ENCODE results near the gene PPP1R14C. TPM values are rescaled to one million over a fixed set of nuclear protein-coding genes. Genes with fewer than 3 reads are reported as not detected.

Gene PPP1R14C
- total and polyA plus RNA-seq, 2 donors (not counting 3 experiments of a cell fraction or from before 2014, with no cell fraction given): not detected

DNA sequence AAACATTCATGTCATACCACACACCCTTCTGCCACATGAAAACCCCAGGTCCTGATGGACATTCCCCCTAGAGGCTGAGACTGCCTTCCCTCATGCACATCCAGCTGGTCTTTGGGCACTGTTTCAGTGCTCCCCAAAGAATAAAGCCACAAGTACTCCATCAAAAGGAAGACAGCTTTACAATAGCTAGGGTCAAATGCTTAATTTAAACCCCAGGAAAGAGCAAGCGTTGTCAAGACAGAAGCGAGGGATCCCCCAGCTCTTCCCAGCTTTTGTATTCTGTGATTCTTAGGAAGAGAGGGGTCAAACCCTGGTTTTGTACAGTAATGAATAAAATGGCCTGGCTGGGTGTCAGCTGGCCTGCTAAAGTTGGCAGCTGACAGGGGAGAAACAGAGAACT, 143.6 kb downstream of the PPP1R14C start:
- DNase-seq (ENCODE audit: low read depth, low spot score) (no peak), FAIRE-seq (no peak)
- dilution Hi-C loops (cut with MboI; ENCODE audit: extremely low pct_ligation_motif_present, low sequenced_read_pairs): no loop called here
- Histone ChIP-seq H3K27me3 (ENCODE audit: control insufficient read depth in 2 of 2, insufficient read depth in 2 of 2, low read length in 2 of 2) (peaks cover 11 to 31% of the 10 kb centered on the region in 2 experiments), H3K36me3 (ENCODE audit: control insufficient read depth in 2 of 2, extremely low read depth in 1 of 2, insufficient read depth in 2 of 2, low read length in 2 of 2) (no peaks in the 10 kb centered on the region), H3K79me2 (ENCODE audit: control insufficient read depth, insufficient read depth, low read length) (no peaks in the 10 kb centered on the region), H3K9me3 (replicated peaks; ENCODE audit: control insufficient read depth, insufficient read depth, low read length) (no peaks in the 10 kb centered on the region), H3K4me2 (ENCODE audit: insufficient read depth, low read length) (no peak overlapping the region), H3K4me1 (ENCODE audit: control insufficient read depth, extremely low read depth, insufficient read depth, low read length) (no peaks in the 10 kb centered on the region), H3K4me3 (replicated peaks in 1 of 3; ENCODE audit: insufficient read depth in 1 of 3, low read depth in 1 of 3, low read length in 3 of 3) (no peak overlapping the region), H2AFZ (ENCODE audit: low read depth, low read length) (no peak overlapping the region), H3K9me1 (replicated peaks; ENCODE audit: control insufficient read depth, extremely low read depth, insufficient read depth, low read length) (no peaks in the 10 kb centered on the region), H4K20me1 (replicated peaks; ENCODE audit: control insufficient read depth, extremely low read depth, insufficient read depth, low read length) (no peaks in the 10 kb centered on the region), H3K9ac (replicated peaks; ENCODE audit: extremely low read depth, insufficient read depth, low read length) (no peak overlapping the region), H3K27ac (ENCODE audit: insufficient read depth, low read depth, low read length) (no peak overlapping the region)
- TF ChIP-seq, protein P1, sequence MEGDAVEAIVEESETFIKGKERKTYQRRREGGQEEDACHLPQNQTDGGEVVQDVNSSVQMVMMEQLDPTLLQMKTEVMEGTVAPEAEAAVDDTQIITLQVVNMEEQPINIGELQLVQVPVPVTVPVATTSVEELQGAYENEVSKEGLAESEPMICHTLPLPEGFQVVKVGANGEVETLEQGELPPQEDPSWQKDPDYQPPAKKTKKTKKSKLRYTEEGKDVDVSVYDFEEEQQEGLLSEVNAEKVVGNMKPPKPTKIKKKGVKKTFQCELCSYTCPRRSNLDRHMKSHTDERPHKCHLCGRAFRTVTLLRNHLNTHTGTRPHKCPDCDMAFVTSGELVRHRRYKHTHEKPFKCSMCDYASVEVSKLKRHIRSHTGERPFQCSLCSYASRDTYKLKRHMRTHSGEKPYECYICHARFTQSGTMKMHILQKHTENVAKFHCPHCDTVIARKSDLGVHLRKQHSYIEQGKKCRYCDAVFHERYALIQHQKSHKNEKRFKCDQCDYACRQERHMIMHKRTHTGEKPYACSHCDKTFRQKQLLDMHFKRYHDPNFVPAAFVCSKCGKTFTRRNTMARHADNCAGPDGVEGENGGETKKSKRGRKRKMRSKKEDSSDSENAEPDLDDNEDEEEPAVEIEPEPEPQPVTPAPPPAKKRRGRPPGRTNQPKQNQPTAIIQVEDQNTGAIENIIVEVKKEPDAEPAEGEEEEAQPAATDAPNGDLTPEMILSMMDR (IDR thresholded peaks at IDR 0.05; ENCODE audit: extremely low read depth in 1 of 2, insufficient read depth in 1 of 2, low read depth in 1 of 2, low read length in 2 of 2): no peak
- TF ChIP-seq, protein P2, sequence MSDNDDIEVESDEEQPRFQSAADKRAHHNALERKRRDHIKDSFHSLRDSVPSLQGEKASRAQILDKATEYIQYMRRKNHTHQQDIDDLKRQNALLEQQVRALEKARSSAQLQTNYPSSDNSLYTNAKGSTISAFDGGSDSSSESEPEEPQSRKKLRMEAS (IDR thresholded peaks at IDR 0.05; ENCODE audit: insufficient read depth, insufficient read length): no peak
- intact Hi-C loops (cut with micrococcal nuclease): no loop called here
- BruUV-seq (replicated peaks): no TSS peak
- ChIA-PET POLR2A (no interaction called here), CTCF (interaction anchor here (0.7 kb wide), 1 partner anchor 48 kb away, joined by 3 read pairs; no protein-coding TSS in a partner anchor)

DNA sequence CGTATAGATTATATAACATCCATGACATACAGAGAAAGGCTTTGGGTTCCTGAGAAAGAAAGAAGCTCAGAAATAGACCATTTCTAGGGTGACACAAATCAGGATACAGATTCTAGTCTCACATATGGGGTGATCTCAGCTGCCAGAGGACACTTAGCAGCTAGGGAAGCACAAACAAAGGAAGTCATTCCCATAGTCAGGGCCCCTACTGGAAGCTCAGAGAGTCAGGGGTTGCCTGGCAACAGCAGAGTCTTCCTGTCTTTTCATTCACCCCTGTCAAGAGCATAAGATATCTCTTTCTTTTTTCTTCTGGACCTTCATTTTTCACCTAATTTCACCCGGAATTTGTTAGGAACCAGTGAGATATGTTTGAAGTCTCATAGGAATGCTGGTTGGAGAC, 144.1 kb downstream of the PPP1R14C start:
- H3K27ac ChIP-seq (ENCODE audit: insufficient read depth, low read depth, low read length): no peak overlapping the region
- TF ChIP-seq POLR2AphosphoS5 (IDR thresholded peaks at IDR 0.05; ENCODE audit: insufficient read depth, low read depth, low read length): no peak
- TF ChIP-seq GATA2 (IDR thresholded peaks at IDR 0.05; ENCODE audit: insufficient read depth, insufficient read length, low read depth, low read length): no peak
- no peak for TF ChIP-seq JUN (IDR thresholded peaks at IDR 0.05; ENCODE audit: borderline replicate concordance, insufficient read depth, insufficient read length, low read depth)
- TF ChIP-seq EZH2 (IDR thresholded peaks at IDR 0.05; ENCODE audit: borderline replicate concordance, low read depth, low read length, severe bottlenecking): no peak
- ChIA-PET POLR2A (no interaction called here), CTCF (interaction anchor here (0.7 kb wide), 1 partner anchor 48 kb away, joined by 3 read pairs; no protein-coding TSS in a partner anchor)
- no peaks in the 10 kb centered on the region for H3K9me3 ChIP-seq (replicated peaks; ENCODE audit: control insufficient read depth, insufficient read depth, low read length)
- no TSS peak for BruUV-seq (replicated peaks)
- H4K20me1 ChIP-seq (replicated peaks; ENCODE audit: control insufficient read depth, extremely low read depth, insufficient read depth, low read length): no peaks in the 10 kb centered on the region
- H3K4me2 ChIP-seq (ENCODE audit: insufficient read depth, low read length): no peak overlapping the region
- no peaks in the 10 kb centered on the region for H3K36me3 ChIP-seq (ENCODE audit: control insufficient read depth in 2 of 2, extremely low read depth in 1 of 2, insufficient read depth in 2 of 2, low read length in 2 of 2)
- intact Hi-C loops (cut with micrococcal nuclease): no loop called here
- H3K4me1 ChIP-seq (ENCODE audit: control insufficient read depth, extremely low read depth, insufficient read depth, low read length): no peaks in the 10 kb centered on the region
- no peak overlapping the region for H3K4me3 ChIP-seq (replicated peaks in 1 of 3; ENCODE audit: insufficient read depth in 1 of 3, low read depth in 1 of 3, low read length in 3 of 3)
- H2AFZ ChIP-seq (ENCODE audit: low read depth, low read length): no peak overlapping the region
- H3K27me3 ChIP-seq (ENCODE audit: control insufficient read depth in 2 of 2, insufficient read depth in 2 of 2, low read length in 2 of 2): peaks cover 12 to 32% of the 10 kb centered on the region in 2 experiments
- dilution Hi-C loops (cut with MboI; ENCODE audit: extremely low pct_ligation_motif_present, low sequenced_read_pairs): no loop called here
- H3K9ac ChIP-seq (replicated peaks; ENCODE audit: extremely low read depth, insufficient read depth, low read length): no peak overlapping the region
- no peaks in the 10 kb centered on the region for H3K79me2 ChIP-seq (ENCODE audit: control insufficient read depth, insufficient read depth, low read length)
- DNase-seq (ENCODE audit: low read depth, low spot score) (no peak), FAIRE-seq (no peak)
- H3K9me1 ChIP-seq (replicated peaks; ENCODE audit: control insufficient read depth, extremely low read depth, insufficient read depth, low read length): no peaks in the 10 kb centered on the region

All from endothelial cell of umbilical vein (primary cell).